HG03159 (cell line): Measurements from ENCODE around the gene HIVEP3.

Experiments used
- ATAC-seq: cut with Tn5 transposase; IDR thresholded peaks from one replicate; pipeline ENCODE4 v1.9.1; 2021; ENCODE audit warnings: mild to moderate bottlenecking, moderate library complexity; ENCODE audit not compliant: unreplicated experiment

HIVEP3 gene

DNA sequence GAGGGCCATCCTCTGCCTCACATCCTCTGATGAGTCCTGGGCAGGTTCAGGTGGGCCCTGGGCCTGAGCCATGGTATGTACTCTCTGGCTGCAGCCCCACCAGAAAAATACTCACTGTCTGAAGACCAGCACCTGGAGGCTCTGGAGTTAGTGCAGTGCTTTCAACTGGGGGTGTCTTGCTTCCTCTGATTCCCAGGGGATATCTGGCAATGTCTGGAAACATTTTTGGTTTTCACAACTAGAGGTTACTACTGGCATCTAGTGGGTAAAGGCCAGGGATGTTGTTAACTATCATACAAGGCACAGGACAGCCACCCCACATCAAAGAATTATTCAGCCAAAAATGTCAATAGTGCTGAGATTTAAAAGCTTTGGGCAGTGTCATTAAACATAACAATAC lies 152.7 kb downstream of the HIVEP3 start:
- ATAC-seq = no peak

DNA sequence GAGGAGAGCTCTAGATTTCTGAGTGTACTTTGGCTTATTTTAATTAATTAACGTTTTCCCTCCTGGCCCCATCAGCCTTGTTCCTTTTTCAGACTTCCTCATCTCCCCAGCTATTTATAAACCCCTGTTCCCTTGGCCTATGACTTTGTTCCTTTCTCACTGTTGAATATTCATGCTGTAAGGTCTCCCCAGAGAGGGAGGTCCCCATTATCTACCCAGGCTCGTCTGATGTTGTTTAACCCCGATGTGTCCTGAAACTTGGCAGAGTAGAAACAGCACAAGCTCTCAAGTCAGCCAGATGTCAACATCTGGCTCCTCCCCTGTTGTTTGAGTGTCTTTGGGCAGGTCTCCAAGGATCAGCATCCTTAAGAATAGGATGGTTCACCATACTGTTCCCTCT lies 153.6 kb downstream of the HIVEP3 start:
- ATAC-seq = no peak

DNA sequence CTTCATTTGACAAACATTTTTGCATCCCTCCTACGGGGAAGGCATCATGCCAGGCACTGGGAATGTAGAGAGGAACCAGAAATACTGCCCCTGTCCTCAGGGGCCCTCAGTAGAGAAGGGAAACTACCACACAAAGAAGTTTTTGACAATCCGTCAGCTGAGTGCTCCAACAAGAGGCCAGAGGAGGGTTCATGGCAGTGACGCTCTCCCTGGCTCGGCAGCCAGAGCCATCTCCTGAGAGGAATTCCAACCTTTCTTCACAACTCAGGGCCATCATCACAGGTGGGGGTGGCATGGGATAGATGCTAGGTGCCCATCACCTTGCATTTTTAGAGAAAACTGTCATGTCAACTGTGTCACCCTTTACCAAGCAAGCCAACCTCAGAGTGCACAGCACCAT lies 154.1 kb downstream of the HIVEP3 start:
- no peak for ATAC-seq

DNA sequence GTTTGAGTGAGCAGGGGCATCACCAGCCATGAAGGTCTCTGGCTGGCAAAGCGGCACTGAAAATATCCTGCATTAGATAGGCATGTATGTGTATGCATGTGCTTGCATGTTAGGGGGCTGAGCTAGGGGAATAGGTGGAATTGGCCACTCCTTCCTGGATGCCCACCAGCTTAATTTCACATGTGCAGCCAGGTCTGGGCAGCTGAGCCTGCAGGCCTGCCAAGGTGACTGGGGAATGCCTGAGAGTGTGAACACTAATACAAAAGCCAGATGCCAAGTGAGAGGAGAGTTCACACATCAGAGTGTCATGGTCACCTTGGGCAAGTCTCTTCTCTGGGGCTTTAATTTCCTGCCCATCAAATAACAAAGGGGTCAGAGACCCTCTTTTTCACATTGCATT lies 155.9 kb downstream of the HIVEP3 start:
- ATAC-seq = no peak

DNA sequence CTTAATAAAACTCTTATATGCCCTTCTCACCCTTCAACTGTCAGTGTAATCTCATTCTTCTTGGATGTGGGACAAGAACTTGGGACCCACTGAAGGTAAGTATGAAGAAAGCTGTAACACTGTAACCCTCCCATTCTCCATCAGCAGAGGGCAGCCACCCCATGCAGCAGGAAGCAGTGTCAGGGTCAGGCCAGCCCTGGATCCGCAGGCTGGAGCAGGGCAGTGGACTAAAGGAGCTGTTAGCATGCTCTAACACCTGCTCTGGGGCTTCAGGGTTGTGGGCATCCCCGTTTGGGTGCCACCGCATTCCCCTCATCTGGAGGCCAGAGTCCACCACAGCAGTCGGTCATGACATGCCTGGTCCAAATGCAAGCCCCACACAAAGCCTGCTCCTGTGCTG lies 156.5 kb downstream of the HIVEP3 start:
- no peak for ATAC-seq

DNA sequence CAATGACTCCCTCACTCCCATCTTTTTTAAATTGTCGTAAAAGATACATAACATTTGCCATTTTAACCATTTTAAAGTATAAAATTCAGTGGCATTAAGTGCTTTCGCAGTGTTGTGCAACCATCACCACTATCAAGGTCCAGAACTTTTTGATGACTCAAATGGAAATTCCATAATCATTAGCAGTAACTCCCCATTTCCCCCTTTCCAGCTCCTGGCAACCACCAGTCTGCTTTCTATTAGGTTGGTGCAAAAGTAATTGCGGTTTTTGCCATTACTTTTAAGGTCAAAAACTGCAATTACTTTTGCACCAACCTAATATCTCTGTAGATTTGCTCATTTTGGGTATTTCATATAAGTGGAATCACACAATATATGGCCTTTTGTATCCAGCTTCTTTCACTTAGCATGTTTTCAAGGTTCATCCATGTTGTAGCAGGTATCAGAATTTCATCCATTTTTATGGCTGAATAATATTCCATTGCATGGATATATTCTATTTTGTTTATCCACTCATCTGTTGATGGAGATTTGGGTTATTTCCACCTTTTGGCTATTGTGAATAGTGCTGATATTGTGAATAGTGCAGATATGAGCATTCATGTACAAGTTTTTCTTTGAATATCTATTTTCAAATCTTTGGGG lies 159.7 kb downstream of the HIVEP3 start:
- ATAC-seq = no peak

DNA sequence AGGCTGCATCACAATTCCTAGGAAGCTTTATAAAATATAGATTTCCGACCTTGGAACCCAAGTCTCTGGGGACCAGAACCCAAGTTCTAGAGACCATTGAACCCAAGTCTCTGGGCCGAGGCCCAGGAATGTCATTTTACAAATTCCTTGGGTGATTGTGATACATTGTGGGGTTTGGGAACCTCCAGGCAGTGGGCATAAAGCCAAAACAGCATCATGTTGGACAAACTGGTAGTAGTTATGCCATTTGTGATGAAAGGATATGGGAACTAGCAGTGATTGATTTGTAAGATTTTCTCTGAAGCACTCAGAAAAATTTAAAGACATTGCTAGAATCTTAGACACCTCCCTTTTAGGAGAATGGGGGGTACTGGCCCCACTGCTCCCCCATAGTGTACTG lies 160.2 kb downstream of the HIVEP3 start:
- no peak for ATAC-seq

DNA sequence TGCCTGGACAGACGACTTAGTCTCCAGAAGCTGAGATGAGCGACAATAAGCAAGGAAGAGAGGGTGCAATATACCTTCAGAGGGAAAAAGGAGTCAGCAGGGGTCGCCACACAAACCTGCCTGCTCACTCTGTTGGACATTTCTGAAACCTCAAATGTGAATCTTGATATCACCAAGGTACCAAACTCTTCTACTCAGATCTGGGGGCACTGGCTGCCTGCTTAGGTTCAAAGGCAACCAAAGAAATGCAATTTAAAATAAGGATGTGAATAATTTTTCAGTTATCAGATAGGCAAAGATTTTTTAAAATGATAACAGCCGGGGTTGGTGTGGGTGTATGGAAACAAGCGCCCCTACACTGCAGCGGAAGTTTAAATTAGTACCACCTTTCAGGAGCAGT lies 164.2 kb downstream of the HIVEP3 start:
- no peak for ATAC-seq

DNA sequence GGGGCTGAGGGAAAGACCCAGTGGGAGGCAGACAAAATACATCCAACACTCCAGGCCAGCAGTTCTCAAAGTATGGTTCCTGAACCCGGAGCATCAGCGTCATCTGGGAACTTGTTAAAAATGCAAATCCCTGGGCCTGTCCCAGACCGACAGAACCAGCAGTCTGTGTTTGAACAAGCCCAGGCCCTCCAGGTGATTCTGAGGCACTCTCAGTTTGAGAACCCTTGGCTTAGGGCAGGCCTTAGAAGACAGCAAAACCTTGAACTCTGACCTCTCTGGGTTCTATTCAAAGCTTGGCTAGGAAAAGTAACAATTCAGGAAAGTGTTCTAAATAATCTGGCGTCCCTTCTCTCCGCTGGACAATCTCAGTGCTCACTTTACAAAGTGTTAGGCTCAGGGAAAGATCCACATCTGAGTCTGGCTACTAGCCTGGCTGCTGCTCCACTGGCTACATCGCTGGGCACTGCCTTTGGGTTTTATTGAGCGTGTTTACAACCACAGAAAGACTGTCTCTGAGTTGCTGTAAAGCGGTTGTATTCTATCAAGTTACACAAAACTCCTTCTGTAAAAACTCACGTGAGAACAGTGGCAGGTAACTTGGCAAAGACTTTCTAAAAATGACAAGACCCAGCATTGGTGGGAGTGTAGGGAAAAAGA lies 166.1 kb downstream of the HIVEP3 start:
- ATAC-seq = no peak

DNA sequence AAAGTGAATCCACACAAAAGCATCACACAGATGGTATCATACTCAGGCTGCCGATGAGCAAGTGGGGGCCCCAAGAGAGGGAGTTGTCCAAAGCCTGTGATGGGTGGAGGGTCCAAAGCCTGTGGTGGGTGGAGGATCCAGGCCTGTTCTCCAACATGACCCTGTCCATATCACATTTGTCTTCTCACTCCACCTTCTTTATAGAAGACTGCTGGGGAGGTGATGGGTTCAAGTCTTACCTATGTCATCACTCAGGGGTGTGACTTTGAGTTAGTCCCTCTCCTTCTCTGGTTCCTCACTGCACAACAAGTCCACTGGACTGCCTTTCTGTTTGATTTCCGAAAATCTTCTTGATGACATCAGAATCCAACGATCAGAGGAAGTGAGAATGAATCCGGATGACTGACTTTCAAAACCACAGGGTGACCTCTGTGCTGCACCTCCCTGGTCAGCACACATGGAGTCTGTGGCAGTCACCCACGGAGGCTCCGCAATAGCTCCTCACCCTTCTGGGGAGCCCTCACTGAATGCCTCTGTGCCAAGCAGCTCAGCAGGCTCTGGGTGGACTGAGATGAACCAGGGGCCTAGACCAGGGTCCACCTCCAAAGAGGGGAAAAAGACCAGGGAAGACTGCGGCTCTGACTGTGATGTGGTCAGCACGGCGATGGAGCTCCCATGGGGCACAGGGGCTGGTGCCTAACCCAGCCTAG lies 166.8 kb downstream of the HIVEP3 start:
- peak; percentile 36 for ATAC-seq

DNA sequence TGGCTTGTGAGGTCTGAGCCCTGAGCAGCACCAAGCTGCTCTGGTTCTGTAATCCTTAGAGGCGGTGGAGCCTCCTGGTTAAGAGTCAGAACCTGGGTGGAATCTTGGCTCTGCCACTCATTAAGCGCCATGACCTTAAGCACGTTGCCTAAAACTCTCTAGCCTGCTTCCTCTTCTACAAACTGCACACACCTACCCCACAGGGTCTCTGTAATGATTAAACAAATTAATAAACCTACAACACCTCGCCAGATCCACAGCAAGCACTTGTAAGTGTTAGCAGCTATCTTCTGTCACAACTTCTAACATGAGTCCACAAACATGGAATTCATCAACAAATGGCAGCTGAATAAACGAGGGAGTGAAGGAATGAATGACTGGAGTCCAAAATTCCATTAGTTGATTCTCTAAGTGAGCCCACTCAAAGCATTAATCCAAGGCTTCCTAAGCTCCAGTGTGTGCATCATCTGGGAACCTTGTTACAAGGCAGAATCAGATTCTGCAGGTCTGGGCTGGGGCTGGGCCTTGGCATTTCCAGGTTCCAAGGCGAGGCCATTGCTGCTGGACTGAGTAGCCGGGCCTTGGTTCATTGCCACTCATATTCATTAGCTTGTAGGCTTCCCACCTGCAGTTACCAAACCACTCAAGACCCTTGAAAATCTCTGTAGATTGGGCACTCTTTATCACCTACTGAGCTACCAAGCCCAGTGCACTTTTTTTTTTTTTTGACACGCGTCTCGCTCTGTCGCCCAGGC lies 168.6 kb downstream of the HIVEP3 start:
- ATAC-seq = no peak

DNA sequence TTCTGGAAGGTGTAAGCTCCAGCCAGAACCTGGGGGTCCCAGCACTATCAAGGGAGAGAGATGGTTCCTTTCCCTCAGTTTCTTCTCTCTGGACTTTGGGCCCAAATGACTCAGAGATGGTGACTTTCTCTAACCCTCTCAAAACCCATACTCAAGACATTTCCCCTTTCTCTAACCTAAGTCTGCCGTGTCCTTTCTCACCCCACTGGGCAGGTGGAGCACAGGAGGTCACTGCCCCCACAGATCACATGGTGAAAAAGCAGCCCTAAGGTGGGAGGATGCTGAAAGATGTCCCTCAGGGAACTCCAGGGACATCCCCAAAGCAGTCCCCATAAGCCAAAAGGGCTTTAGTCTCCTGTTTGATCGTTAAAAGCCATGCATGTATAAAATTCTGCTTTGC lies 173.7 kb downstream of the HIVEP3 start:
- ATAC-seq = no peak

DNA sequence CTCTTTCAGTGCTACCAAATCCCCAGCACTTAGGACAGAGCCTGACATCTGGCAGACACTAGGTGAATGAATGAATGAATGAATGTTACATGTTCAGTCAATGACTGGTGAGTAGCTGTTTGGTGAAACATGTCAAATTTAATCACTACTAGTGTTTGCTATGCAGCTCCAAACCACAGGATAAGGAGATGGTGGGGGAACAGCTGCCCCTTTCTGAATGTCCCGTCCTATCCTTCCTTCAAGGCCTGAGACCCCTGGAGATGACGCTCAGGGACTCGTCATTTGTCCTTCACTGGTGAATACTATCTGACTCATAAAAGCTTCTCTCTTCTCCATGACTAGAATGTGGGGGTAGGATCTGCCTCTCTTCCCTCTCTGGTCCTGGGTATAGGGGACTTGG lies 175.4 kb downstream of the HIVEP3 start:
- ATAC-seq = no peak

DNA sequence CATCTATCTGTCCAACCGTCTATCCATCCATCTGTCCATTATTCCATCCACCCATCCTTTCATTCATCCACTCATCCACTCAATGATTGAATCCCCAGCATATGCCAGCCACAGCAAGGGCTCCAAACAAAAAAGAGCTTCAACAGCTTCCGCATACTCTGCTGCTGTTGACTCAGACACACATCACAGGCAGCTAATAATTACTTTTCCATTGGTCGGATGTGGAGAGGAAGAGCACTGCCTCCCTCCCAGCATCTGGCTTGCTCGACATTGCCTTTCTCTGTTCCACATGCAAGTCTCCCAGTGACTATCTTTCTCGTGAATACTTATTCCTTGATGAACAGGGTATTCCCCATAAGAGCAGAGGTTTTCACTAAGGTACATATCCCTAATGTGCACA lies 176.5 kb downstream of the HIVEP3 start:
- ATAC-seq = no peak

DNA sequence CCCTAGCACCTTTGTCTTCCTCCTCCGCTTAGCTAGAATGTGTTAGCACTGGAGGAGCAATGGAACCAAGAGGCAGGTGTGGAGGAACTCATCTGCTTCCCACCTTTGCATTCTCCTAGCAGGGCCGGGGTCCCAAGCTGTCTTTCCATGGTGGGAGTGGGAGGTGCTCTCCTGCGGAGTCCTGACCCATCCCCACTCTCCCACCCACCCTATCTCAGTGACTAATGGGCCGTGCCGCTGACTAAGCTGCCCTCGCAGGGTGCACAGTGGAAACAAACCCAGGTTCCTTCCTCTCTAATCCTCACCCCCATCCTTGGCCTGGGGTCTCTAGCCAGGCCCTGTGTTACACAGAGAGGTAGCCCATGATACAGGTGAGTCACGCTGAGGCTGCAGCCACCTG lies 177.5 kb downstream of the HIVEP3 start:
- no peak for ATAC-seq

DNA sequence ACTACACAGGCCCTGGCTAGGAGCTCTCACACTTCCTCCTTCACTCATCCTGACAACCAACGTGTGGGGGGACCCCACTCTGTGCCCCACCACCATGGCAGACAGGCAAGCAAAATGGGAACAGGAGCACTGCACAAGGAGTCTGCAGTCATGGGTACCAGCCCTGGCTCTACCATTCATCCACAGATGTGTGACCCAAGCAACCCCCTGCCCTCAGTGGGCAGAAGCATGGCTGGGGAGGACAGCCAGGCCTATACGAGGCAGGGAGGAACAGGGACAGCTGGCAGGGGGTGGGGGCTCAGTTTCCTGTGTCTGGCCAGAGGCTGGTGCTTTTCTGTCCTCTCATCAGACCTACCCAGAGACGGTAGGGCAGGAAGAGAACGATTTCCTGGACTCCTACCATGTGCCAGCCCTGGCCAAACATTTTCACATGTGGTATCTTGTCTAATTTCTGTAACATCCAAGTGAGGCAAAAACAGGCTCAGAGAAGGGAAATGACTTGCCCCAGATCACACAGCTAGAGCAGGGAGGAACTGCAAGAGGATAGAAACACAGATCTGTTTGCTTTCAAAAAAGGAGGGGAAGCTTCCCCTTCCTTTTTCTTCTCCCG lies 178.0 kb downstream of the HIVEP3 start:
- ATAC-seq = no peak

DNA sequence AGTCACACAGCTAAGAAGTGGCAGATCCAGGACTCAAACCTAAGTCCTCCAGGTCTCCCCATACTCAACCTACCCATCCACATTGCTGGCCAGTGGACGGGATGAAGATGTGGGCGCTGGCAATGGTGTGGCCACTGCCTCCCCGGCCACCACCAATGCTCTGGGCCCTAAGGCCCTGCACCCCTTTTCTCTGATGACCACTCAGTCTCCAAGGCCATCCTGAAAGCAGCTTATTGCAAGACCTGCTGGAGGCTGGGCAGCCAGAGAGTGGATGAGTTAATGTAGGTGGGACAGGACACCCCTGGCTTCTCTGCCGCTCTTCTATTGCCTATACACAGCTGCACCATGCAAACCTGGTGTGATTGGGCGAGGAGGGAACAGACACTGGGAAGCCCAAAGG lies 178.7 kb downstream of the HIVEP3 start:
- ATAC-seq = no peak

DNA sequence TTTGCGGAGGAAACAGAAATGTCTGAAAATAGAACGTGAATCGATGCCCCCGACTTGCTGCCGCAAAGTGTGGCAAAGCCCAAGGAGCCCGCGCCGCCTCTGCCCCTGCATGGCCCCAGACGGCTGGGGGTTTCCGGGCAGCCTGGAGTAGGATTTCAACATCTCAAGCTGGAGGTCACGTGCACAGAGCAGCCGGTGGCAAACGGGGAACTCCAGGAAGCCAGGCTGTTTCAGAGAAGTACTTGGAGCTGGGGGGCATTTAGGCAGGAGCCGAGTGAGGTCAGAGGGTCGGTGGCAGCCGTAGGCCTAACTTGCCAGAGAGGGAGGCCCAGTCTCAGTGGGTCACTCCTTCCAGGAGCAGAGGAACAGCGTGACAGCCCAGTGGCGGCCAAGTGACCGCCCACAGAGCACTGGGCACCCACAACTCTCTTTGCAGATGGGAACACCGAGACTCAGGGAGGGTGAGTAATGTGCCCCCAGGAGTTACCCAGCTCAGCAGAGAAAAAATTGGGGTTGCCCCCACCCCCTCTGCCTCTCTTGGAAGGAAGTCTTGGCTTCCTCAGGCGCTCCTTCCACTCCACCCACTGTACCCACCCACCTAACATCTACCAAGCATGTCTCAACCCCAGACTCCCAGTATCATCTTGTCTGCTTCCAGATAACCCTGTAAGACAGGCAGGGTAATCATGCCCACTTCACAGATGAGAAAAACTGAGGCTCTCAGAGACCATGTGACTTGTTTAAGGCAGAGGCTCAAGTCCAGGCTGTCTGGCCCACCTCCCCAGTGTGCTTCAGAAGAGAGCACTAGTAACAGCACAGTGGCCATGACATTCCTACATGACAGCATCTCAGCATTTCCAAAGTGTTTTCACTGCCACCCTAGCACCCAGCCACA lies 179.4 kb downstream of the HIVEP3 start:
- ATAC-seq = peak; percentile 66

DNA sequence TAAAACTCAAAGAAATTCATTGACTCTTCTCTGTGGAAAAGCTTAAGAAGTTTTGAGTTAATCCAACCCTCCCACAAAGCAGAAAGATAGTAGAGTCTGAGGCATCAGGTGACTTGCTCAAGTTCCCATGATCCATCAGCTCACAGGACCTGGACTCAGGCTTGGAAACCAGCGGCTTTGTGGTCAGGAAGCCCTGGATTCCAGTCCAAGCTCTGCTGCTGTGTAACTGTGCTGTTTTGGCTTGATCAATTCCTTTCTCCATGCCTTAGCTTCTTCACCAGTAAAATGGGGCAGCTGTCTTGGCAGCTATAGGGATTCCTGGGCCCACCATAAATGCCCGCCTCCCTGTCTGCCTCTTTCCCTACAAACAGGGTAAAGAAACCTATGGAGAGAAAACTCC lies 180.2 kb downstream of the HIVEP3 start:
- no peak for ATAC-seq

DNA sequence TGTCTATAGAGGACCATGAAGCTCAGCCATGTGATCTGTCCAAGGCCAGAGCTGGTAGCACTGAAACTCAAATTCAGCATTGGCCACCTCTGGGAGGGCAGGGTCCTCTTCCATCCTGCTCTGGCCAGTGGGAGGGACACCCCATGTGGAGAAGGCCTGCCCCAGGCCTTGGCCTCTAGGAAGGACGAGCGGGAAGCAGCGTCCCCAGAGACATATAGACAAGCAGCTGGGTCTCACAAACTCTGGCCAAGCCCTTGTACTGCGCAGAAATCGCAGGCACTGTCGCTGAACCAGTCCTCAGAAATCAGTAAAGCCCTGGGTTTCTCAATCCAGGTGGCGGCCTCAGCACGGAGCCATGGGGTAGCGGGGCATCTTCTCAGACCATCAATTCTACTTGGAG lies 180.7 kb downstream of the HIVEP3 start:
- ATAC-seq = no peak
